Lower leg skin (tissue), 4 donors: ENCODE measurements around the gene FUNDC1. TPM values are rescaled to one million over a fixed set of nuclear protein-coding genes. Genes with fewer than 3 reads are reported as not detected.
"Not testable (repeated sequence)": the region's sequence is repeated elsewhere in the genome, so short reads cannot be mapped to it uniquely, and the experiment has no call there.

ENCODE experiments used
- DNase-seq, 2 donors: peaks; one replicate each; pipeline ENCODE4 v3.0.0-alpha.2; 2019; ENCODE audit warnings: low spot score in 2 of 2
- H3K4me3 ChIP-seq: fragments of 200-600 bp; sonication (generic); 2 replicates; pipeline ENCODE4 v1.5.1; 2017; ENCODE audit warnings: mild to moderate bottlenecking, low read depth; ENCODE audit not compliant: poor library complexity, severe bottlenecking
- CTCF ChIP-seq, 3 donors: fragments of 450-650 bp; IDR thresholded peaks; one replicate each; pipeline ENCODE4 v1.5.1; 2016; ENCODE audit warnings: antibody characterized with exemption in 3 of 3, mild to moderate bottlenecking in 3 of 3, moderate library complexity in 2 of 3
- POLR2A ChIP-seq, 2 donors: fragments of 450-650 bp; IDR thresholded peaks; one replicate each; pipeline ENCODE4 v1.6.1; 2016 to 2017; ENCODE audit warnings: antibody characterized with exemption in 2 of 2, mild to moderate bottlenecking in 1 of 2, moderate library complexity in 1 of 2
- WGBS, 2 donors: methylation state at CpG; one replicate each; pipeline ENCODE4 v1.1.5; 2018; 5-methylcytosine and 5-hydroxymethylcytosine counted together
- intact Hi-C: fragments of 100-400 bp; cut with DNase I; formaldehyde crosslinking; loops from one replicate; pipeline ENCODE4 v1.15.0; 2023; ENCODE audit warnings: low total_unique reads
- total RNA-seq, 4 donors: library from RNA; depleted of rRNA; stranded (reverse); fragments of >200 nt; gene quantifications; one replicate each; pipeline ENCODE4 v1.1.0, GENCODE V29; 2016

The FUNDC1 gene
- total RNA-seq, 4 donors from 2014 or later, result 8.6 to 15.9 (median 13.2) TPM

GRCh38 chrX:44569122-44569521, 26.5 kb upstream of the FUNDC1 start:
- no peak for TF ChIP-seq CTCF (IDR thresholded peaks at IDR 0.05)
- no peak for TF ChIP-seq POLR2A (IDR thresholded peaks at IDR 0.05)
- no peak overlapping the region for H3K4me3 ChIP-seq
- intact Hi-C loops, result no loop called here
- no peak for DNase-seq
- 41 to 70% methylated on average over 1 of the region's 1 CpG for WGBS, 2 donors

DNA sequence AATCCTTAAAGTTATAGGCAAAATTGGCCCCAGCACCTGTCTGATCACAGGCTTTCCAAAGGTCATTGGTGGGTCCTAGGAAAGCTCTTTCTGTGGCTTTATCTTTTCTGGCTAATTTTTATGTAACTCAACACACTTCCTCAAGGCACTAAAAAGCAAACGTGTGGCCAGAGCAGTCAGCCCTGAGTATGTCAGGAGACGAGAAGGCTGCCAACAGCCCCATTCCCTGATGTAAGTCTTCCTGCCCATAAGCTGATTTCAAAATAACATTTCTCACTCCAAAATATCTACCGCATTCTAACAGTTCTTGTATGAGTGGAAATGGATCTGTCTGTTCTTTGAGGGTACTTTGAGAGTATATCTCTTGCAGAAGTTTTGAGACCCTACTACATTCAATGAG, 25.5 kb upstream of the FUNDC1 start:
- H3K4me3 ChIP-seq, result no peak overlapping the region
- no peak for DNase-seq
- 58 to 60% methylated on average over 3 of the region's 3 CpGs for WGBS, 2 donors
- intact Hi-C loops, result no loop called here
- no peak for TF ChIP-seq POLR2A (IDR thresholded peaks at IDR 0.05)
- no peak for TF ChIP-seq CTCF (IDR thresholded peaks at IDR 0.05)

DNA sequence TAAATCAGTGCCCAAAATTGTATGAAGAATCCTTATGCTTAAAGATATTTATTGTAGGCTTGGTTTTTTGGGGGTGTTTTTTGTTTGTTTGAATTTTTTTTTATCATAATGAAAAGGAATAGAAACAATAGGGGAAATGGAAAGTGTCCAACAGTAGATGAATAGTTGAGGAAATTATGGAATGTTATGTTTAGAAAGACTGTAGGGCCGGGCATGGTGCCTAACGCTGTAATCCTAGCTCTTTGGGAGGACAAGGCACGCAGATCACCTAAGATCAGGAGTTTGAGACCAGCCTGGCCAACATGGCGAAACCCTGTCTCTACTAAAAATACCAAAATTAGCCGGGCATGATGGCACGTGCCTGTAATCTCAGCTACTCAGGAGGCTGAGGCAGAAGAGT, 19.2 kb upstream of the FUNDC1 start:
- 74 to 80% methylated on average over 6 of the region's 6 CpGs for WGBS, 2 donors
- intact Hi-C loops, H3K4me3 ChIP-seq, DNase-seq: not testable (repeated sequence)

DNA sequence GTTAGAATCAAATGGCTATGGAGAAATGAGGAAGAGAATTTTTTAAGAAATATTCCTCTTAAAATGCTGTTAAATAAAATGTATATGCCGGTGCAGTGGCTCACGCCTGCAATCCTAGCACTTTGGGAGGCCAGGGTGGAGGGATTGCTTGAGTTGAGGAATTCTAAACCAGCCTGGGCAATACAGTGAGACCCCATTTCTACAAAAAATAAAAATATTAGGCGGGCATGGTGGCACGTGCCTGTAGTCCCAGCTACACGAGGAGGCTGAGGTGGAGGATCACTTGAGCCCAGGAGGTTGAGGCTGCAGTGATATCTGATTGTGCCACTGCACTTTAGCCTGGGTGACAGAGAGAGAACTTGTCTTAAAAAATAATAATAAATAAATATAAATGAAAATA, 7.9 kb upstream of the FUNDC1 start:
- intact Hi-C loops, result no loop called here
- WGBS, 2 donors, result 85 to 91% methylated on average over 5 of the region's 5 CpGs
- DNase-seq, result peak in 1 of 2 donors; percentile 61
- H3K4me3 ChIP-seq, result no peak overlapping the region
- no peak for TF ChIP-seq CTCF (IDR thresholded peaks at IDR 0.05)
- TF ChIP-seq POLR2A (IDR thresholded peaks at IDR 0.05), result no peak

DNA sequence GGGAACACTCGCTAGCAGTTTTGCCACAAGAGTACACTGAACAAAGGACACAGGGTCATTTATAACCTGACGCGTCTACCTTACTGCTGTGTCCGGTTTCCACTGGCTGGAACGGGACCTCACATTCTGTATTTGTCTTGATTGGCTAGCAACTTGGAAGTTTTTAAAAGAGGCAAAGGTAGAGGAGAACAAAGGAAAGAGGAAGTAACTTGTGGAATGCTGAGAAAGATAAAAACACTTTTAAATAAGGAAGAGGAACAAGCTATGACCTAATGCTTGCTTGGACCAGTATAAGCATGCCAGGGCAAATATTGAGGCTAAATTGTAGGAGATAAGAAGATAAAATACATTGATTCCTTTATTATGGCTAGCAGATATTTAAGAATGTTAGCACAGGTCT, 2.8 kb upstream of the FUNDC1 start:
- 50 to 53% methylated on average over 5 of the region's 5 CpGs for WGBS, 2 donors
- H3K4me3 ChIP-seq, intact Hi-C loops: not testable (repeated sequence)

GRCh38 chrX:44544036-44544435, 1.4 kb upstream of the FUNDC1 start:
- 87 to 90% methylated on average over 6 of the region's 6 CpGs for WGBS, 2 donors
- no peak for TF ChIP-seq POLR2A (IDR thresholded peaks at IDR 0.05)
- no peak for TF ChIP-seq CTCF (IDR thresholded peaks at IDR 0.05)
- no peak overlapping the region for H3K4me3 ChIP-seq
- intact Hi-C loops, result no loop called here
- no peak for DNase-seq

More for the DNA sequence above, 2.8 kb upstream of the FUNDC1 start:
- not testable (repeated sequence) for DNase-seq

- no peak for DNase-seq
- intact Hi-C loops, result no loop called here
- TF ChIP-seq CTCF (IDR thresholded peaks at IDR 0.05) (no peak), POLR2A (IDR thresholded peaks at IDR 0.05) (no peak)
- H3K4me3 ChIP-seq, result no peak overlapping the region
- WGBS, 2 donors, result 82 to 92% methylated on average over 6 of the region's 6 CpGs
These were observed 6.5 kb downstream of the FUNDC1 start for GRCh38 chrX:44536198-44536597.
